GM21529 (cell line): ENCODE measurements around the gene IQSEC1.

ENCODE experiments used
- ATAC-seq: cut with Tn5 transposase; IDR thresholded peaks from one replicate; pipeline ENCODE4 v1.9.1; 2021; ENCODE audit not compliant: unreplicated experiment

Gene IQSEC1

DNA sequence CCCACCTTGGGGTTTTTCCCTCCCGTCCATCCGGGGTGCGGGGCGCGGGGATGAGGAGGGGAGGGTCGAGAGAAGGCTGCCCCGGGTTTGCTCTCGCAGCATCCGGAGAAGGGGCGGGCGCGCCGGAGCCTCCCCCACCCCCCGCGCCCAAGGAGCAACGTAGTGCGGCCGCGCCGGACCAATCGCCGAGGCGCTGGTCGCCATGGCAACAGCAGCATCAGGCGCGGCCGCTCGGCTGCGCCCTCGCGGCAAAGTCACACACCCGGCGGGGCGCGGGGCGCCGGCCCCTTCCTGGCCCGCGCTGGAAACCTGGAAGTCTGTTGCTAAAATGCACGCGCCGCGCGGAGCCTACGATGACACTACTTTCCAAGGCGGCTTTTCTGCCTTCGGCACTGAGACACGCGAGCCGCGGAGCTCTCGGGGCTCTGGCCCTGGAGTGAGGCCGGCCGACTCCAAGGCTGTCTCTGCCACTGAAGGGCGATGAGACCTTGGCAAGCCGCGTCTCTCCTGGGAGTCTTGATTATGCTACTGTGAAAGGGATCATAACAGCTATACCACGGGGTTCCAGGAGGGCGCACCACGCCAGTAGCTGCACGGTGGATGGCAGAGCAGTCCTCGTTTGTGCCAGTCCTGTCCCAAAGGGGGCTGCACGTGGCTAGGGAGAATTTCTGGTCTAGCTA lies at the start of gene IQSEC1:
TSS of gene IQSEC1 (minus strand) at position 104 of the 680 bp plus-strand sequence. CDS start 415 bp downstream, outside the sequence.
- peak; percentile 56 for ATAC-seq

DNA sequence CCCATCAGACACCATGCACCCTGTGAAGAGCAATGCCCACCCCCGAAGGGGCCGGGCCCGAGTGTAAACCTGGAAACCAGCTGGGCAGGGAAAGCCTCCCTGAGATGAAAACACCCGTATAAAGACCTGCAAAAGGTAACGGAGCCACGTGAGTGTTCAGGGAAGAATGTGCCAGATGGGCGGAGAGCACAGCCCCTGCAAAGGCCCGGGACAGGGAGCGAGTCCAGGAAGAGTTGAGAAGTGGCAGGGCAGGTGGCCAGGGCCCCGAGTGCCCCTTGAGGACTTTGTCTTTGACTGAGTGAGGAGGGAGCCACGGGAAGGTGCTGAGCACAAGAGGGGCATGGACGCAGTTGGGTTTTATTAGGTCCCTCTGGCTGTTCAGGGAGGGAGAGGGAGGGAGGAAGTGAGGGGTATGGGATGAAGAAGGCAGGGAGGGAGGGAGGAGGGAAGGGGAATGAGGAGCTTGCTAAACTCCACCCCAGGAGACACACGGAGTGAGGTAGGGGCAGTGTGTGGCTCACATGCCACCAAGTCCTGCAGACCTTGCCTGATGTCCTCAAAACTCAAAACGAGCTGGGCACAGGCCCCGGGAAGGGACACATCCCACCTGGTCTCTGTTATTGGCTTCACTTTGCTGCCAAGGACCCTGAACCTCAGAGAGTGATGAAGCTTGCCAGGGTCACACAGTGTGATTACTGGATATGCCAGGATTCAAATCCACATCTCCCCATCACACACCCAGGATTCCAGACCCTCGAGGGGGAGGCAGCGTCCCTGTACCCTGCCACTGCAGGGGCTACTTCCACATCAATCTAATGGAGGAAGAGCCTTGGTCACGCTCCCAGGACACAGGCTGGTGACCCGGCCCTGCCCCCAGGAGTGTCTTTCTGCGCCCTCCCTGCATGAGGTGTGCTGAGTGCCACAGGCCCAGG lies 49.1 kb upstream of the IQSEC1 start:
- no peak for ATAC-seq

DNA sequence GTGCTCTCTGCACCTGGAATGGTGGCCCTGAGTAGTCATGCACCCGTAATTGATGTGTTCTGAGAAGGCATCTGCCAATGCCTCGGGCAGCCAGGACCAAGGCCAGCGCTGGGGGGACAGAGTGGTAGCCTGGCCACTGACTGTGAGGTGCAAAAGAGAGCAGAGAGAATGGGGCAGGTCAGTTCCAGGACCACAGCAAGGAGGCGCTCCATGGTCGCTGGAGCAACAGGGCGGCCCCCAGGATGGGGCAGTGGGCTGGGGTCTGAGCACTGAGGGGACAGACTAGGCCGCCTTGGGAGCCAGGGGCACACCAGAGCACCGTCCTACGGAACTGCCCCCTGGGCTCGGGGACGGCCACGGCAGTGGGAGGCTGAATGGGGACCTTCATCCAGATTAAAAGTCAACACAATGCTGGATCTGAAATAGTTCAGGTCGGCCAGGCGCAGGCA lies 48.3 kb upstream of the IQSEC1 start:
- no peak for ATAC-seq

DNA sequence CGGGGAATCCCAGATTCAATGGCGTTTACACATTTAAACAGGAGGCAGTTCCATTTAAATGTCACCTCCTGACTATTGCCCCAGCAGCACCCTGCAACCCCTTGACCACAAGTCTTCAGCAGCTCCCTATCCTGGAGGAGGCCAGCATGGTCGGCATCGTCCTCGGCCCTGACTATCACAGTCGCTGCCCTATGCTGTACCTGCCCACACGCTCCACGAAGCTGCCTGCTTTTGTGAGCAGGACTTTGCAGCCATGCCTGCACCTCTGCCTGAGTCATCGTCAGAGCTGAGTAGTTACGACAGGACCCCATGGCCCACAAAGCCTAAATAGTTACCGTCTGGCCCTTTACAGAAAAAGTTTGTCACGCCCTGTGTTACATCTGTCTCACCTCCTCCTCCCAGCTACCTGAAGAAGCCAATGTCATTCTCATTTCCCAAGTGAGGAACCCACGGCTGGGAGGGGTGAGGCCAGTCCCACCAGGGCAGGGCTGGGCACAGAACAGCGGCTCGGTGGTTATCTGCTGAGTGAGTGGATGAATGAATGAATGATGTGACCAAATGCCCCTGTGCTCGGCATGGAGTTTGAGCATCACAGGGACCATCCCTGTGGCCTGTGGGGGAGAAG lies 47.8 kb upstream of the IQSEC1 start:
- no peak for ATAC-seq

DNA sequence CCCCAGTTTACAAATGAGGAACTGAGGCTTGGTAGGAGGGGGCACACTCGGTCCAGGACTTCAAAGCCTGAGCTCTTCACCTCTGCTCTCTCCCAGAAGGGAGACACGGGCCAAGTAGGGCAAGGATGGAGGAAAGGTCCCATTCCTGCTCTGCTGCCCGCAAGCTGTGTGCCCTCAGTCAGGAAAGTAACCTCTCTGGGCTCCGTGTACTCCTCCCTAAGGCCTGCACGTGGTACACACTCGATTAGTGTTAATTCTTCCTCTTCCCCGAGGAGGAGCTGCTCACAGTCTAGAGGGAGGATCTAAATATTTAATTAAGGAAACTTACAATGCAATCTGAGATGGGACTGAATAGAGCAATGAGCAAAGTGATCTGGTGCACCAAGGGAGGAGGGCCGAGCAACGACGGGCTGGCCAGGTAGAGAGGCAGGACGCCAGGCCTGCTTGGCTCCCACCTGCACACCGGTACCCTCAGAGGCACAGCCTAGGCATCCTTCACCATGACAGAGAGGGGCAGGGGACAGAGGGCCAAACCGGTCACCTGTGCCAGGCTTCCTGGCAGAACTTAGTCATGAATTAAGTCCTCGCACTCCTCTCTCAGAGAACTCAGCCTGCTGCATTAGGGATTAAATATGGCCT lies 47.2 kb upstream of the IQSEC1 start:
- no peak for ATAC-seq

DNA sequence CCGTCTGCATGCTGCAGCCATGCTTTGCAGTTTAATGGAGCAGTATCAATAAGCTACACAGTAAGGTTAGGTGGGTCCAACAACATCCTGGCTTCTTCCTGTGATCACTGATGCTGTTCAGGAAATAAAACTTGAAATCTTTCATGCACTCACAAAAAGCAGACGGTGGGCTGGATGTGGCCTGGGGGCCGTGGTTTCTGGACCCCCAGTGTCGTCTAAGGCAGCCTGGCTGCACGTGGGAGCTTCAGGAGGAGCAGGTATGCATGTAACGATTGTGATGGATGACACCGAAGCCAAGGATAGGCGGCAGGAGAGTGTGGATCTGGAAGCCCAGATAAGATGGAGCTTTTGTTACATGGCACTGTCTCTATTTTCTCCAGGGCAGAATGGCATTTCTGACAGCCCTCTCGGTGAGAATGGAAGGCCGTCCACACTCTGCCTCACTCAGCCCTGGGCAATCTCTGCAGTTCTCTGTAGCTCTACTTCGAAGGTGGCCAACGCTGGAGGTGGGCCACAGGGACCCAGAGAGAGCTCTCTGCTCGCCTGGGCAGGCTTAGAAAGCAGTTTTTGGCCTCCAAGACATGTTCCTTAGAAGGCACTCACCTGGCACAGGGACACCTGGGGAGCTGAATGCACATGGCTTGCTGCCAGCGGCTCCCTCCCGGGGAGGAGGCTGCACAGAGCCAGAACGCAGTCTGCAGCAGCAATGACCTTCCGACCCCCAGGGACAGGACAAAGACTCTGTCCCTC lies 46.4 kb upstream of the IQSEC1 start:
- ATAC-seq = no peak

DNA sequence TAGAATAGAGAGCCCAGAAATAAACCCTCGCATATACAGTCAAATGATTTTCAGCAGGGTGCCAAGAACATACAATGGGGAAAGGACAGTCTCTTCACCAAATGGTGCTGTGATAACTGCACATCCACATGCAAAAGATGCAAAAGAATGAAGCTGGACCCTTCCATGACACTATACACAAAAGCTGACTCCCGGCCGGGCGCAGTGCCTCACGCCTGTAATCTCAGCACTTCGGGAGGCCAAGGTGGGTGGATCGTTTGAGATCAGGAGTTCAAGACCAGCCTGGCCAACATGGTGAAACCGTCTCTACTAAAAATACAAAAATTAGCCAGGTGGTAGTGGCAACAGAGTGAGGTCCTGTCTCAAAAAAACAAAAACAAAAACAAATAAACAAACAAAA lies 43.2 kb upstream of the IQSEC1 start:
- ATAC-seq = no peak

DNA sequence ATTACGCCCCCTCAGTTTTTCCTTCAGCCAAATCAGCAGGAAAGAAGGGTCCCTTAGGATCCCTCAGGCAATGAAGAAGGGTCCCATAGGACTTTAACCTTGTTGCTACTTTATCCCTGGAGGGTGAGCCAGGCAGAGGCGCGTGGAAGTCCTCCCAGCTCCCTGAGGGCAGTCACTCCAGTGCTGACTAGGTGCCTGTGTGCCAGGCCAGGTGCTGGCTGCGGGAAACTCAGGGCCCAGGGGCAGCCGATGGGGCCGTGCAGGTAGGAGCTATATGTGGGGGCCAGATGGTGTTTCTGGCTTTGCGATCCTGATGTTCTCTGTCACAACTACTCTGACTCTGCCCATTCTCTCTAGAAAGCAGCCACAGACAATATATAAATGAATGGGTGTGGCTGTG lies 42.8 kb upstream of the IQSEC1 start:
- ATAC-seq = no peak

DNA sequence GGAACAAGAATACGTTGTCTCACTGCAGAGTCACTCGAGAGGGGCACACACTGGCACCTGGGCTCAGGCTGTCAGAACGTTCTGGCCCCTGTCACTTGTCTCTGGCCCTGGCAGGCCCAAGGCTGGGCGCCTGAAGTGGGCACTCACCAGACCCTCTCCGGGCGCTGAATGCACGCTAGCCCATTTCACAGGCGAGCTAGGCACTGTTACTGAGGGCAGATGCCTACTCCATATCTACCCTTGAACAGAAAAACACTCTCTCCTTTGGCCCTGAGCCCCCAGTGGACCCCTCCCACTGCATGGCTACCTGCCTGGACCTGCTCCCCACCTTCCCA lies 42.3 kb upstream of the IQSEC1 start:
- ATAC-seq = no peak

DNA sequence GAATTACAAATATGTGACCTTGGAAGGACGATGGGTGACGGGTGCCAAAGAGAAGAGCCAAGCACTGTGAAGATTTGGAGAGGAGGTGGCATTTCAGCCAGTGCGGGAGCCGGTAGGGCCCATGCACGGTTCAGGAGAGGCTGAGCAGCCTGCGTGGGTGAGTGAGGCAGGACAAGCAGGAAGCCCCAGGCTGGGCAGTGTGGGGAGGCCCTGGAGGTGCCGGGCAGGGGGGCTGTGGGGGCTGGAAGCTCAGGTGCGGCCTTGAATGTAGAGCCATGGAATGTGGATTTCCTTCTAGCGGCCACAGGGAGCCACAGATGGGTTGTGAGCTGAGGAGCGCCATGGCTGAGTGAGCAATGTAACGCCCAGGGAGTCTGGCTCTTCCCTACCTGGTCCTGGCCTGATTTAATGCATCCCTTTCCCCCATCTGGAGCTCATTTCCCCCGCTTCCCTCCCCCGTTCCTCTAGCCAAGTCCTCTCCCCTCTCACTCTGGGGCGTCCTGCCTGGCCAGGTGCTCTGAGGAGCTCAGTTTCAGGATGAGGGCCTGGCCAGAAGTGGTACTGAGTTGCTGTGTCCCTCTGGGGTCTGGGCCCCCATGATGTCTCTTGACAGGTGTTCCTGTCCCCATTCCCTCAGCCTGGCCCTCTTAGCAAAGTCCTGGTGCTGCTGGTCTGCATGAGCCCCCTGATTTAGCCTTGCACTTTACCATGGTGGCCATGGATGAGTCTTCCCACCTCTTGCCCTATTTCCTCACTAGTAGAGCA lies 41.8 kb upstream of the IQSEC1 start:
- ATAC-seq = no peak

DNA sequence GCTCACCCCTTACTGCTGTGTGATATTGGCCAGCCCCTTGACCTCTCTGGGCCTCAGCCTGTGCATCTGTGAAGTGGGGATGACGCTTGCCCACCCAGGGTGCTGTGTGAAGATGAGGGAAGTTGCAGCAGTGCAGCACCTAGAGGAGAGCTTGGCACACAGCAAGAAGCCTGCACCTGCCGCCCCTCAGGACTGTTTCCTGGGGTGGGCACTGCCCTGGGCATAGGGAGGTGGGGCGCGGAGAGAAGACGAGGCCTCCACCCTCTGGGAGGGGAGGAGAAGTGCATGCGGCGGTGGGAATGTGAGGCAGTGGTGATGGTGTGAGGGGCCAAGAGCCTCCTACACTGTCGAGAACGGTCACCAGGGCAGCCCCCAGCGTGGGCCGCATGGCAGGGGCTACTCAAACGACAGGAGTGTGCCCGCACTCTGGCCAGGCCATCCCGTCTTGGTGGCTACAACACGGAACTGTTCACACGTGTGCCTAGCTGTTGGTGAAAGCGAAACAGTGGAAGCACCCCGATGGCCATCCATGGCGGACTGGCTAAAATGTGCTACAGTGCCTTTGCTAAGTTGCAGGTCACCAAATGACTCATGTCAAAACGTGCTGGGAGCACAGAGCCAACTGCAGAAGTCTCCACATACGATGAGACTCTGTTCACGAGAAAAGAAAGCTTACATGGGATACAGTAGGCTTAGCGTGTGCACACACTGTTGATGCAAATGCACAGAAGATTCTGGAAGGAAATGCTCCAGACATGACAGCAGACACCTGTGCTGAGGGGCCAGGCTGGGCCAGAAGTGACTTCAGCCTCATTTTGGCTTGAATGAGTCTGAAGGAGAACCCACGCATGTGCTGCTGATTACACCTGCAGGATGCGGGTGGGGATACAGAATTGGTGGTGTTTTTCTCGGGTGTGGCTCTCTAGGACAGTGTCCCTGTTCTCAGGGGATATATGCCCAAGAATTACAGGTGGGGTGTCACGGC lies 40.4 kb upstream of the IQSEC1 start:
- no peak for ATAC-seq

DNA sequence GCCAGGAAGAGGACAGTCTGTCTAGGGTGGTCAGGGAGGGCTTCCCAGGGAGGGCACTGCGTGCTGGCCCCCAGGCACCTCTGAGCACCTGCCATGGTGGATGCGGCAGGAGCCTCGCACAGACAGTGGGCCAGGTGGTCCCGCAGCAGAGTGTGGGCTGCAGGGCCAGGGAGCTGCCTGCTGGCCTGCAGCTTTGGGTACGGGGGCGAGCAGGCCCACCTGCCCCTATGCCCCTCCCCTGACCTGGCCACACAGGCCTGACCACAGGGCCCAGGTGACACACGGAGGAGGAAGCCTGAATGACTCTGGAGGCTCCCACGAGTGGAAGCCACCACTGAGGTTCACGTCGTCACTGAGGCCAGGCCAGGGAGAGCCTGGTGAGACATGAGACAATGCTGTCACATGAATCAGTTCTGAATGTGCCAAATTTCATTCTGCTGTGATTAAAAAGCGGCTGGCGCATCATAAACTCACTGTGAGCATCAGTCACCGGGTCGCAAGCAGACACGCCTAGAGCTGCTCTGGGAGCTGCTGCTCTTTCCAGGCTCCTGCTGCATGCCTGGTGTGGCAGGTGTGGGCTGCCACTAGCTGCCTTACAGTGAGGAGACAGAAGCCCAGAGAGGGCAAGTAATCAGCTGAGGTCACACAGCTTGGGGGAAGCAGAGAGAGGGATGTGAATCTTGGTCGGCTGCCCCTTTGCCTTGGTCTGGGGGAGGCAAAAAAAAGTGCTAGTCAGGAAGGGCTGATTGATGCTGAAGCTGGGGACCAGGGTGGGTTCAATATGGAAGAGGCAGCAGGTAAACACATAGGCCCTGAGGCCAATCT lies 39.5 kb upstream of the IQSEC1 start:
- no peak for ATAC-seq

DNA sequence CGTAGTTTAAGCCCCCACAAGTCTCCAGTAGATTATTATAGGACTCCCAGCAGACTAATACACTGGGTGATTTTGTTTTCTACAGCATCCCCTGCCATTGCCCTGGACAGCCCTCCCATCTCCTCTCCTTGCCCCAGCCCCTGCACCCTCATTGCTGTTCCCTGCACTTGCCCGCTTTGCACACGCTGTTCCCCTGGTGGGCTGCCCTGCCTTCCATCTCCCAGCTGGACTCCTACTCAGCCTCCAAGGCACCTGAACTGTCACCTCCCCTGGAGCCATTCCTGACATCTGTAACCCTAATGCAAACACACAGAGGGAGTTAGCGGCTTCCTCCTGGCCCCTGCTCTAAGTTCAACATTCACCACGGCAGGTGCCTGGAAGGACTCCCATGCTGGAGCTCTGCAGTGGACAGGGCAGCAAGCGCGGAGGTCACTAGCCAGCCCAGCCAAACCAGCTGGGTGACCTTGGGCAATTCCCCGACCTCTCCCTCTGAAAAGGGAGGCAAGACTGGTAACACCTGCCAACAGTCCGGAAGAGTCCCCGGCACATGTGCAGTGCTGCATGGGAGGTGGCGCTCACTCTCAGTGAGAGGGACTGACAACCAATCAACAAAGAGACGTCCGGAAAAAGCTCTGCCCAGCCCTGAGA lies 38.8 kb upstream of the IQSEC1 start:
- no peak for ATAC-seq

DNA sequence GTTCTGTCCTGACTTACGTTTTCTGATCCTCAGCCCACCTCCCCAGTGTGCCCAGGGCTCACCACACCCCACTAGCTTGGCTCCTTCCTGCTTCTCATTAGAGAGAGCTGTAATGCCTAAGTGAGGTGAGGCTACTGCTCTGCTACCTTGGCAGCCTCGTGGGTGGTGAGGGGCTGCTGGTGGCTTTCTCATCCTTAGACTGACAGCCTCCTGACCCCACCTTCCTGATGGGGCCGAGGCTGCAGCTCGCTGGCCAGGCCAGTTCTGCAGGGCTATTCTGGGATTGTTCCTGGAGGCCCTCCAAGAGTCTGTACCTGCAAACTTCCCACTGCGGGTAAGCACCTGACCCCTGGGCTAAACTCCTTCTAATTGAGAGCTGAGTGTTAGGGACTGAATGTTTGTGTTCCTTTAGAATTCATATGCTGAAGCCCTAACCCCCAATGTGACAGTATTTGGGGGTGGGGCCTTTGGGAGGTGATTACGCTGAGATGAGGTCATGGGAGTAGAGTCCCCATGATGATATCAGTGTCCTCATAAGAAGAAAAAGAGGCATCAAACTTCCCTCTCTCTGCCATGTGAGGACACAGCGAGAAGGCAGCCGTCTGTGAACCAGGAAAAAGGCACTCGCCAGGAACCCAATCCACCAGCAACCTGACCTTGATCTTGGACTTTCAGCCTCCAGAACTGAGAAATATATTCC lies 38.1 kb upstream of the IQSEC1 start:
- no peak for ATAC-seq

DNA sequence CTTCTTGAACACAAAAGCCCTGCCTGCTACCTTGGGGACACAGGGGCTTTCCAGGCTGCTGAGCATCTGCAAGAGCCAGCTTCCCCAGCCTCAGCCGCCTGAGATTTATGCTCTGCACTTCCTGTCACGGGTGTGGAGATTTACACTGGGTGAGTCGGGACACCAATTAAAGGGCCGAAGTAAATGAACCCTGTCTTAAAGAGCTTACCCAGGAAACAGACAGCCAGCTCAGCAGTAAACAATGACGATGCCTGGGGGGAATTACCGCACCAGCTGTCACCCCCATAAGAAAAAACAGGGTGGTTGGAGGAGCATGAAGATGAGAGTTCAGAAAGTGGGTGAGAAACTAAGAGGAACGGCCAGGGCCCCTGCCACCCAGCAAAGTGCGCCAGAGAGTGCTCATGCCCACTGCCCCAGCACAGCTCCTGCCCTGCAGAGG lies 37.5 kb upstream of the IQSEC1 start:
- ATAC-seq = peak; percentile 77

DNA sequence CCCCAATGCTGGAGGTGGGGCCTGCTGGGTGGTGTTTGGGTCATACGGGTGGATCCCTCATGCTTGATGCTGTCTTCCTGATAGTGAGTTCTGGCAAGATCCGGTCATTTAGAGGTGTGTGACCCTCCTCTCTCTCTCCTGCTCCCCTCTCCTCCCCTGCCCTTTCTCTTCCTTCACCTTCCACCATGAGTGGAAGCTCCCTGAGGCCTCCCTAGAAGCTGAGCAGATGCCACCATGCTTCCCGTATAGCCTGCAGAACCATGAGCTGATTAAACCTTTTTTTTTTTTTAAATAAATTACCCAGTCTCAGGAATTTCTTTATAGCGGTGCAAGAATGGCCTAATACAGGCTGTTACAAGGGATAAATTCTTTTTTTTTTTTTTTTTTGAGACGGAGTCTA lies 36.3 kb upstream of the IQSEC1 start:
- no peak for ATAC-seq

DNA sequence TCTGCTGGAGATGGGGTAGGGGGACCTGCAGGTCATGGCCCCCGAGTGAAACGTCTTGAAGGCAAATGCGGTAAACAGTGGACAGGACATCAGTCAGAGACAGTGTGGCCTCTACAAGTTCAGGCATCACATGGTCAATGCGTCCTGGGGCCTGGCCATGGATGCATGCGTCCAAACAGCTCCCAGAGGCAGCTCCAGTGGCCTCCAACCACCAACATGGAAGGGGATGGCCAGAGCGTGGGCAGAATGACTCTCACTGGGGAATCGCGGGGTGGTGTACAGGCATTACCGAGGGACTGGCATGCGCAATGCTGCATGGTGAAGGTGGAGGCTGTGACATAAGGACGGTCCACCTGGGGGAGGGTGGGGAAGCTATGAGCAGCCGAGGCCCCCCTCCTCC lies 35.6 kb upstream of the IQSEC1 start:
- ATAC-seq = no peak
